Natural killer cell (primary cell): Measurements from ENCODE around the gene SORL1. TPM values are rescaled to one million over a fixed set of nuclear protein-coding genes. Genes with fewer than 3 reads are reported as not detected.

ENCODE experiments used
- ATAC-seq, 3 donors: fragments of 150-1000 bp in 2 of 3; fragments of 200-7000 bp in 1 of 3; cut with Tn5 transposase; 1 replicate in 1 of 3; 2 replicates in 2 of 3; pipeline ENCODE4 v1.10.0; 2021; ENCODE audit warnings: mild to moderate bottlenecking in 2 of 3, moderate library complexity in 2 of 3
- DNase-seq, 2 donors: peaks; one replicate each; pipeline versions ENCODE4 v3.0.0 to v3.0.0-alpha.2; 2013 to 2021; ENCODE audit warnings: mixed read lengths in 1 of 2
- H3K27ac ChIP-seq: one replicate; pipeline ENCODE4 v1.5.1; 2013; ENCODE audit warnings: mild to moderate bottlenecking, low read length
- H3K27me3 ChIP-seq: one replicate; pipeline ENCODE4 v1.6.1; 2013; ENCODE audit warnings: low read length; ENCODE audit not compliant: control insufficient read depth, insufficient read depth
- H3K36me3 ChIP-seq: one replicate; pipeline ENCODE4 v1.6.1; 2013; ENCODE audit warnings: low read length; ENCODE audit not compliant: control insufficient read depth, insufficient read depth
- H3K4me1 ChIP-seq: one replicate; pipeline ENCODE4 v1.6.1; 2013; ENCODE audit warnings: low read length; ENCODE audit not compliant: control insufficient read depth, insufficient read depth
- H3K4me3 ChIP-seq: one replicate; pipeline ENCODE4 v1.5.1; 2013; ENCODE audit warnings: low read length
- H3K9me3 ChIP-seq: one replicate; pipeline ENCODE4 v1.6.1; 2013; ENCODE audit warnings: low read length; ENCODE audit not compliant: control insufficient read depth, insufficient read depth
- H3K27ac Mint-ChIP-seq, 2 donors: one replicate each; pipeline ENCODE4 v1.8.0; 2022; ENCODE audit warnings: mild to moderate bottlenecking in 2 of 2, mixed read lengths in 2 of 2, moderate library complexity in 1 of 2
- H3K27me3 Mint-ChIP-seq, 2 donors: one replicate each; pipeline ENCODE4 v1.8.0; 2022; ENCODE audit warnings: low read depth in 2 of 2, mixed read lengths in 2 of 2
- H3K36me3 Mint-ChIP-seq: one replicate; pipeline ENCODE4 v1.8.0; 2022; ENCODE audit warnings: mixed read lengths
- H3K4me1 Mint-ChIP-seq, 2 donors: one replicate each; pipeline ENCODE4 v1.8.0; 2022; ENCODE audit warnings: mixed read lengths in 2 of 2
- H3K4me3 Mint-ChIP-seq: one replicate; pipeline ENCODE4 v1.8.0; 2022; ENCODE audit warnings: mild to moderate bottlenecking, moderate library complexity, mixed read lengths
- H3K9me3 Mint-ChIP-seq, 2 donors: one replicate each; pipeline ENCODE4 v1.8.0; 2022; ENCODE audit warnings: mixed read lengths in 2 of 2
- WGBS: methylation state at CpG from one replicate; pipeline ENCODE4 v1.1.7; 2013; ENCODE audit warnings: missing lambda C conversion rate; ENCODE audit not compliant: insufficient coverage; 5-methylcytosine and 5-hydroxymethylcytosine counted together
- intact Hi-C: fragments of 100-400 bp; cut with micrococcal nuclease; formaldehyde crosslinking; loops from one replicate; pipeline ENCODE4 v1.14.2; 2022
- total RNA-seq, 4 donors: library from RNA; stranded (reverse); fragments of 120-200 nt in 1 of 4; gene quantifications; one replicate each; pipeline versions ENCODE4 v1.2.3 to v1.2.4, GENCODE V29; 2013 to 2022
- TF ChIP-seq, protein P1 (sequence below): fragments of 200-600 bp; IDR thresholded peaks from one replicate; pipeline ENCODE4 v1.8.0; 2022; ENCODE audit warnings: antibody characterized with exemption

SORL1 gene
- total RNA-seq, 3 donors from 2014 or later (not counting 1 experiment from before 2014, with no cell fraction given), result 386 to 519 (median 456) TPM

DNA sequence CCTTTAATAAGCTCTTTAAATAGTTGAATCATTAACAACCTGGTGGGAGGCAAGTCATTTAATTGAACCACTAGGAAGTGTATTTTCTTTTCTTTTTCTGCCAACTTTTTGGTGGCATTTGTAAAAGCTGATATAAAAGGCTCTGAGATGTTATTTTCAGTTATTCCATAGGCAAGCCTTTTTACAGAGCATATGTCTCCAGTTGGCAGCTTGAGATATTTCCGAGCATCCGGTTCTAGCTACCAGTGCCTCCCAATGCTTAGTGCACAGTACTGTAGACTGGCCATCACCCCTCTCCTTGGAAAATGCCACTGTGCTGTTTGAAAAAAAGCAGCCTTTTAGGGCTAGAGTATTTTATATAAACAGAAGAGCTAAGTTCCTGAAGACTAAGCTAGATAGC is 179.3 kb downstream of the SORL1 start:
- Histone ChIP-seq H3K27me3 (no peaks in the 10 kb centered on the region), H3K27ac (no peak overlapping the region), H3K4me1 (no peaks in the 10 kb centered on the region), H3K4me3 (no peak overlapping the region), H3K36me3 (peaks cover 63% of the 10 kb centered on the region), H3K9me3 (no peaks in the 10 kb centered on the region)
- 100% methylated on average over 2 of the region's 2 CpGs for WGBS
- Mint-ChIP-seq H3K27me3 (no peaks in the 10 kb centered on the region), H3K4me3 (no peak overlapping the region), H3K4me1 (peaks cover 0 to 6% of the 10 kb centered on the region in 2 donors), H3K9me3 (no peaks in the 10 kb centered on the region), H3K36me3 (peaks cover 24% of the 10 kb centered on the region), H3K27ac (peak overlapping the region in 1 of 2 donors; percentile 35)
- intact Hi-C loops, result no loop called here
- DNase-seq, result no peak
- TF ChIP-seq, protein P1, sequence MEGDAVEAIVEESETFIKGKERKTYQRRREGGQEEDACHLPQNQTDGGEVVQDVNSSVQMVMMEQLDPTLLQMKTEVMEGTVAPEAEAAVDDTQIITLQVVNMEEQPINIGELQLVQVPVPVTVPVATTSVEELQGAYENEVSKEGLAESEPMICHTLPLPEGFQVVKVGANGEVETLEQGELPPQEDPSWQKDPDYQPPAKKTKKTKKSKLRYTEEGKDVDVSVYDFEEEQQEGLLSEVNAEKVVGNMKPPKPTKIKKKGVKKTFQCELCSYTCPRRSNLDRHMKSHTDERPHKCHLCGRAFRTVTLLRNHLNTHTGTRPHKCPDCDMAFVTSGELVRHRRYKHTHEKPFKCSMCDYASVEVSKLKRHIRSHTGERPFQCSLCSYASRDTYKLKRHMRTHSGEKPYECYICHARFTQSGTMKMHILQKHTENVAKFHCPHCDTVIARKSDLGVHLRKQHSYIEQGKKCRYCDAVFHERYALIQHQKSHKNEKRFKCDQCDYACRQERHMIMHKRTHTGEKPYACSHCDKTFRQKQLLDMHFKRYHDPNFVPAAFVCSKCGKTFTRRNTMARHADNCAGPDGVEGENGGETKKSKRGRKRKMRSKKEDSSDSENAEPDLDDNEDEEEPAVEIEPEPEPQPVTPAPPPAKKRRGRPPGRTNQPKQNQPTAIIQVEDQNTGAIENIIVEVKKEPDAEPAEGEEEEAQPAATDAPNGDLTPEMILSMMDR, result no peak
- ATAC-seq, result no peak

DNA sequence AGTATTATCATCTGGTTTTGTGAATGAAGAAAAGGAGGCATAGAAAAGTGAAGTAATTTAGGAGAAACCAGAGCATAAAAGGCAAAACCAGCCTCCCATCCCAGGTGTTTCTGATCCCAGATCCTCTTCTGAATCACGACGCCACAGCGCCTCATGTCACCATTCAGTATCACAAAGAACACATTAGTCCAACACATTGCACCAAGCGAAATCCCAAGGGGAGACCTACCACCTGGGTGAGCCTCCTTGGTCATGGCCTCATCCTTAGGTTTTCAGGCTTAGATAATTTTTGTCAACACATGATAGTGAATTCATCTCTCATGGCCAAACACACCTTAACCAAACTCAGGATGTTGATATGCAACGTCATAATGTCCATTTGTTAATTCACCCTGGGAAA is 182.2 kb downstream of the SORL1 start:
- Mint-ChIP-seq H3K27me3 (no peaks in the 10 kb centered on the region), H3K4me1 (peaks cover 0 to 5% of the 10 kb centered on the region in 2 donors), H3K36me3 (peaks cover 23% of the 10 kb centered on the region), H3K9me3 (no peaks in the 10 kb centered on the region), H3K4me3 (no peak overlapping the region), H3K27ac (peak overlapping the region in 1 of 2 donors; percentile 68)
- DNase-seq, result no peak
- ATAC-seq, result no peak
- peaks cover 35% of the 10 kb centered on the region for H3K36me3 ChIP-seq
- H3K9me3 ChIP-seq, result no peaks in the 10 kb centered on the region
- intact Hi-C loops, result no loop called here
- H3K4me1 ChIP-seq, result no peaks in the 10 kb centered on the region
- H3K27me3 ChIP-seq, result no peaks in the 10 kb centered on the region
- TF ChIP-seq, protein P1, result no peak
- 98% methylated on average over 5 of the region's 5 CpGs for WGBS
- no peak overlapping the region for H3K27ac ChIP-seq
- no peak overlapping the region for H3K4me3 ChIP-seq

GRCh38 chr11:121634889-121635288 is 182.8 kb downstream of the SORL1 start:
- no peak for DNase-seq
- peak overlapping the region in 1 of 2 donors; percentile 68 for H3K27ac Mint-ChIP-seq
- H3K36me3 ChIP-seq, result peaks cover 31% of the 10 kb centered on the region
- no peak overlapping the region for H3K4me3 Mint-ChIP-seq
- no peaks in the 10 kb centered on the region for H3K4me1 ChIP-seq
- peaks cover 23% of the 10 kb centered on the region for H3K36me3 Mint-ChIP-seq
- peak in 1 of 3 donors; percentile 10 for ATAC-seq
- 96% methylated on average over 5 of the region's 7 CpGs for WGBS
- no peaks in the 10 kb centered on the region for H3K27me3 Mint-ChIP-seq
- no peaks in the 10 kb centered on the region for H3K9me3 Mint-ChIP-seq
- H3K9me3 ChIP-seq, result no peaks in the 10 kb centered on the region
- TF ChIP-seq, protein P1, result no peak
- H3K4me1 Mint-ChIP-seq, result peaks cover 0 to 5% of the 10 kb centered on the region in 2 donors
- intact Hi-C loops, result no loop called here
- H3K4me3 ChIP-seq, result no peak overlapping the region
- H3K27me3 ChIP-seq, result no peaks in the 10 kb centered on the region
- no peak overlapping the region for H3K27ac ChIP-seq

DNA sequence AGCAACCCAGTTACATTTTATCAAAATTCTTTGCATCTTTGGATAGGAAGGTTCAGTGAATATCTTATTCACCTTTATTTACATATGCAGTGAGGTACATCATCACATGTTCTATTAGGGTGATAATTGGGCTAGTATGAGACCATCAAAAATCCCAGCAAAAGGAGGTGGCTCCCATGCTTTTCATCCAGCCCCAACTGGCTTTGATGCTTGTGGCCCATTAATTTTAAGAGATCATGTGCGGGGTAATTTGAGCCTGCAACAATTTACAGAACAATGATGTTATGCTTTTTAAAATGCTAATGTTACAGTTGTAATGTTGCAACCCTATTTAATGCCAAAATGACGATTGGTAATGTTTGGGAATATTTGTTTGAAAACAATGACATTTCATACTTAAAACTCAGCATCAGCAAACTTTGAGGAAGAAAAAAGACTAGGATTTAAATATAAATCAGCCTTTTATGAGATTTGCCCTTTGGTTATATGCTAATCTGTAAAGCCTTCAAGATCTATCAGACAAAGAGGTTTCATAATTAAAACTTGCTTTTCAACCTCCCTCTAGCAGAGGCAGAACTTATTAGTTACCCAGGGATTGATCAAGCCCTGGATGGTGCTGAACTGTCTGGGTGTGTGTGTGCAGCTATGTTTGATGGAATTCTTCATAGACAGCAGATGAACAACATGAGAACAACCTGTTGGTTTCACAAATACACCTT is 184.1 kb downstream of the SORL1 start:
- ATAC-seq (no peak), DNase-seq (no peak)
- Histone ChIP-seq H3K4me3 (no peak overlapping the region), H3K4me1 (no peaks in the 10 kb centered on the region), H3K36me3 (peaks cover 24% of the 10 kb centered on the region), H3K9me3 (no peaks in the 10 kb centered on the region), H3K27me3 (no peaks in the 10 kb centered on the region), H3K27ac (no peak overlapping the region)
- Mint-ChIP-seq H3K27me3 (no peaks in the 10 kb centered on the region), H3K36me3 (peaks cover 23% of the 10 kb centered on the region), H3K4me1 (peaks cover 0 to 5% of the 10 kb centered on the region in 2 donors), H3K27ac (no peak overlapping the region), H3K9me3 (no peaks in the 10 kb centered on the region), H3K4me3 (no peak overlapping the region)
- TF ChIP-seq, protein P1, result no peak
- WGBS, result 100% methylated on average over 1 of the region's 2 CpGs
- intact Hi-C loops, result no loop called here
